Astrocyte of the cerebellum (primary cell): ENCODE results near the gene NTM.

Experiments used
- DNase-seq: peaks from one replicate; pipeline ENCODE4 v3.0.0-alpha.2; 2011; ENCODE audit warnings: low read depth
- H3K4me3 ChIP-seq: 2 replicates; pipeline ENCODE4 v1.5.1; 2011; ENCODE audit warnings: mild to moderate bottlenecking, low read depth, low read length, moderate library complexity
- CTCF ChIP-seq: IDR thresholded peaks from 2 replicates; pipeline ENCODE4 v1.5.1; 2012; ENCODE audit warnings: low read length, low read depth, moderate library complexity, mild to moderate bottlenecking; ENCODE audit errors: missing control alignments
- in situ Hi-C: cut with HindIII; loops from 2 replicates; pipeline ENCODE4 v1.10.0; 2017; ENCODE audit warnings: low sequenced_read_pairs

NTM gene

GRCh38 chr11:131689049-131689925 is 318.9 kb downstream of the NTM start:
- no peak for DNase-seq
- TF ChIP-seq CTCF: no peak
- no peak overlapping the region for H3K4me3 ChIP-seq
- in situ Hi-C loops: no loop called here

- in situ Hi-C loops: no loop called here
- no peak for TF ChIP-seq CTCF
- no peak for DNase-seq
- no peak overlapping the region for H3K4me3 ChIP-seq
These were observed 319.9 kb downstream of the NTM start for GRCh38 chr11:131690362-131690761.

- no peak overlapping the region for H3K4me3 ChIP-seq
- no peak for TF ChIP-seq CTCF
- DNase-seq: no peak
- in situ Hi-C loops: no loop called here
These were observed 320.4 kb downstream of the NTM start for GRCh38 chr11:131690776-131691175.

GRCh38 chr11:131691181-131692041 is 321.0 kb downstream of the NTM start:
- peak; percentile 64 for TF ChIP-seq CTCF
- H3K4me3 ChIP-seq: no peak overlapping the region
- DNase-seq: no peak
- in situ Hi-C loops: no loop called here

GRCh38 chr11:131692151-131692550 is 321.7 kb downstream of the NTM start:
- no peak for DNase-seq
- in situ Hi-C loops: no loop called here
- no peak for TF ChIP-seq CTCF
- H3K4me3 ChIP-seq: no peak overlapping the region

GRCh38 chr11:131692961-131693360 is 322.5 kb downstream of the NTM start:
- no peak for DNase-seq
- in situ Hi-C loops: no loop called here
- TF ChIP-seq CTCF: no peak
- H3K4me3 ChIP-seq: no peak overlapping the region
